ENCODE results near the gene YPEL4. TPM values are rescaled to one million over a fixed set of nuclear protein-coding genes. Genes with fewer than 3 reads are reported as not detected.

Gene YPEL4
- total RNA-seq, 1 donor from 2014 or later = 0.44 TPM

Other genes with a start within 250 kb of the YPEL4 start
- gene SLC43A3, start 222.8 kb downstream of the YPEL4 start, total RNA-seq = 27.2 TPM
- 1.5 TPM for gene RTN4RL2, start 189.4 kb downstream of the YPEL4 start, total RNA-seq
- 10.4 TPM for gene SLC43A1, start 134.2 kb downstream of the YPEL4 start, total RNA-seq
- gene TIMM10, start 119.2 kb downstream of the YPEL4 start, total RNA-seq = 50.5 TPM
- gene SMTNL1, start 112.3 kb downstream of the YPEL4 start, total RNA-seq = not detected
- gene UBE2L6, start 82.2 kb downstream of the YPEL4 start, total RNA-seq = 83.1 TPM
- gene SERPING1, start 52.2 kb downstream of the YPEL4 start, total RNA-seq = 302 TPM
- gene CLP1, start 7.8 kb upstream of the YPEL4 start, total RNA-seq = 10.0 TPM
- 91.9 TPM for gene ZDHHC5, start 18.2 kb upstream of the YPEL4 start, total RNA-seq
- gene MED19, start 62.3 kb upstream of the YPEL4 start, total RNA-seq = 12.7 TPM
- 108 TPM for gene TMX2, start 62.7 kb upstream of the YPEL4 start, total RNA-seq
- gene SELENOH, start 91.6 kb upstream of the YPEL4 start, total RNA-seq = 111 TPM
- not detected for gene BTBD18, start 101.9 kb upstream of the YPEL4 start, total RNA-seq
- gene CTNND1, start 111.9 kb upstream of the YPEL4 start, total RNA-seq = 426 TPM

Measured in ureter (tissue), 1 donor.